ENCODE measurements around the gene PLEKHG4. TPM values are rescaled to one million over a fixed set of nuclear protein-coding genes. Genes with fewer than 3 reads are reported as not detected.
A peak's percentile ranks its signal among the peaks of the same experiment; 100 is the strongest.

PLEKHG4 gene
- total RNA-seq, 1 experiment from 2014 or later = 5.5 TPM

DNA sequence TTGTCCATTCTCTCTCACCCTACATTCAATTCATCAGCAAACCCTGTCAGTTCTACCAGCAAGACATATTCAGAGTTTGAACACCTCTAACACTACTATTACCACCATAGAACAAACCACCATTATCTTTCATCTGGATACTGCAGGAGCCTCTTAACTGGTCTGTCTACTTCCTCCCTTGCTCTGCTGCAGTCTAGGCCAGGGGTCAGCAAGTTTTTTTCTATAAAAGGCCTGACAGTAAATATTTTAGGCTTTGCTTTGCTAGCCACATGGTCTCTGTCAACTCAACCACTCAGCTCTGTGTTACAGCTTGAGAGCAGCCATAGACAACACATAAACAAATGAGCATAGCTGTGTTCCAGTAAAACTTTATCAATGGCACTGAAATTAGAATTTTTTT lies 33.4 kb downstream of the PLEKHG4 start:
- CTCF ChIA-PET = interaction anchor here (0.5 to 0.6 kb wide), 2 partner anchors 69 to 177 kb away, joined by 3 read pairs; no protein-coding TSS in a partner anchor
- H3K4me1 Mint-ChIP-seq (ENCODE audit: low read depth, unreplicated experiment) = peaks cover 13% of the 10 kb centered on the region
- TF ChIP-seq CTCF (IDR thresholded peaks at IDR 0.05; ENCODE audit: unreplicated experiment) = no peak
- H3K27me3 Mint-ChIP-seq (ENCODE audit: unreplicated experiment) = no peaks in the 10 kb centered on the region
- no peak overlapping the region for H3K4me3 Mint-ChIP-seq (ENCODE audit: low read depth, unreplicated experiment)
- no peak for DNase-seq
- H3K36me3 Mint-ChIP-seq (ENCODE audit: insufficient read depth, unreplicated experiment) = no peaks in the 10 kb centered on the region
- no peaks in the 10 kb centered on the region for H3K9me3 Mint-ChIP-seq (ENCODE audit: low read depth, unreplicated experiment)
- intact Hi-C loops (cut with micrococcal nuclease; ENCODE audit: unreplicated experiment) = no loop called here
- BruUV-seq (replicated peaks) = no TSS peak
- no peak overlapping the region for H3K27ac Mint-ChIP-seq (ENCODE audit: unreplicated experiment)

DNA sequence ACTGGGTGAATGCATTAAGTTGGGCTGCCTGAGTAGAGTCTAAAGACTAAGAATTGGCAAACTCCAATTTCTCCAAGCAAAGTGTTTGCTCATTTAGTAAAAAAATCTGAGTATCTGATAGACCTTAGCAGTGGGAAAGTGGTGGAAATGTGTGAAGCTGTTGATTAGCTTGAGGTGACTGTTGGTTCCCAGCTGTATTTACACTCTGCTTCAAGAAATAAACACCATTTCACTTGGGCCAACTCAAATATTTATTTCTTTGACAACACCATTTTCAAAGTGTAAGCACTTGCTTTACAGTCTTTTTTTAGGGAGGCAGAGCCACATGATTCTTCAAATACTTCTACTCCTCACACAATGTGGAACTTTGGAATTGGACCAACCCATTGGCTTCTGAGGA lies 38.5 kb downstream of the PLEKHG4 start:
- no peaks in the 10 kb centered on the region for H3K36me3 Mint-ChIP-seq (ENCODE audit: insufficient read depth, unreplicated experiment)
- H3K9me3 Mint-ChIP-seq (ENCODE audit: low read depth, unreplicated experiment) = no peaks in the 10 kb centered on the region
- CTCF ChIA-PET = no interaction called here
- H3K4me3 Mint-ChIP-seq (ENCODE audit: low read depth, unreplicated experiment) = no peak overlapping the region
- peaks cover 2% of the 10 kb centered on the region for H3K4me1 Mint-ChIP-seq (ENCODE audit: low read depth, unreplicated experiment)
- no peak for TF ChIP-seq CTCF (IDR thresholded peaks at IDR 0.05; ENCODE audit: unreplicated experiment)
- no peaks in the 10 kb centered on the region for H3K27me3 Mint-ChIP-seq (ENCODE audit: unreplicated experiment)
- no TSS peak for BruUV-seq (replicated peaks)
- DNase-seq = no peak
- no peak overlapping the region for H3K27ac Mint-ChIP-seq (ENCODE audit: unreplicated experiment)
- intact Hi-C loops (cut with micrococcal nuclease; ENCODE audit: unreplicated experiment) = no loop called here

DNA sequence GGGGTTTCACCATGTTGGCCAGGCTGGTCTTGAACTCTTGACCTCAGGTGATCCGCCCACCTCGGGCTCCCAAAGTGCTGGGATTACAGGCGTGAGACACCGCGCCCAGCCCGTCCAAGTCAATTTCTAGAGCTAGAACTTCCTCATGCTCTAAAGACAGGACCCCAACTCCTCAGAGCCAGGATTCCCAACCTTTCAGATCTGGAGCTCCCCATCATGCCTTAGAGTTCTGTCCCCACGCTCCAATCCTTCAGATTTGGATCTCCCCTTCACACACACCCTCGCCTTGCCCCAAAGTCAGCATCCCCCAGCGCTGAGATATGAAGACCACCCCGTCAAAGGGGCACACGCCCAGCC lies 46.8 kb downstream of the PLEKHG4 start:
- Mint-ChIP-seq H3K27me3 (ENCODE audit: unreplicated experiment) (no peaks in the 10 kb centered on the region), H3K36me3 (ENCODE audit: insufficient read depth, unreplicated experiment) (peaks cover 25% of the 10 kb centered on the region), H3K9me3 (ENCODE audit: low read depth, unreplicated experiment) (peaks cover 2% of the 10 kb centered on the region), H3K4me1 (ENCODE audit: low read depth, unreplicated experiment) (peaks cover 38% of the 10 kb centered on the region), H3K27ac (ENCODE audit: unreplicated experiment) (peak overlapping the region; percentile 4), H3K4me3 (ENCODE audit: low read depth, unreplicated experiment) (peak overlapping the region; percentile 79)
- CTCF ChIA-PET = interaction anchor here (0.6 to 2.1 kb wide), 8 partner anchors 11 to 126 kb away, joined by 3 to 28 read pairs (median 6); partner anchors contain the start of gene TPPP3
- no TSS peak for BruUV-seq (replicated peaks)
- TF ChIP-seq CTCF (IDR thresholded peaks at IDR 0.05; ENCODE audit: unreplicated experiment) = no peak
- no peak for DNase-seq
- intact Hi-C loops (cut with micrococcal nuclease; ENCODE audit: unreplicated experiment) = loop anchor here (2.0 to 5.0 kb wide), 2 partner anchors 36 to 69 kb away; no protein-coding TSS in a partner anchor

GRCh38 chr16:67326472-67327309 lies 47.4 kb downstream of the PLEKHG4 start, which contains the start of the genes KCTD19 and LRRC36:
Gene KCTD19 (minus strand): TSS chr16:67326741. CDS start chr16:67326707, 34 bp downstream.
Gene LRRC36 (plus strand): TSS chr16:67326815. CDS start chr16:67326863, 48 bp downstream.
- CTCF ChIA-PET = interaction anchor here (0.6 to 2.1 kb wide), 17 partner anchors 10 to 641 kb away, joined by 3 to 28 read pairs (median 6); partner anchors contain the start of gene TPPP3
- peak within 1 kb of the TSS; percentile 4 for H3K27ac Mint-ChIP-seq (ENCODE audit: unreplicated experiment)
- peak; percentile 97 for DNase-seq
- peak within 1 kb of the TSS; percentile 79 for H3K4me3 Mint-ChIP-seq (ENCODE audit: low read depth, unreplicated experiment)
- peaks cover 40% of the 10 kb centered on the region for H3K4me1 Mint-ChIP-seq (ENCODE audit: low read depth, unreplicated experiment)
- TF ChIP-seq CTCF (IDR thresholded peaks at IDR 0.05; ENCODE audit: unreplicated experiment) = peak; percentile 67
- H3K36me3 Mint-ChIP-seq (ENCODE audit: insufficient read depth, unreplicated experiment) = peaks cover 25% of the 10 kb centered on the region
- intact Hi-C loops (cut with micrococcal nuclease; ENCODE audit: unreplicated experiment) = loop anchor here (2.0 to 5.0 kb wide), 2 partner anchors 36 to 68 kb away; no protein-coding TSS in a partner anchor
- H3K27me3 Mint-ChIP-seq (ENCODE audit: unreplicated experiment) = no peaks in the 10 kb centered on the region
- H3K9me3 Mint-ChIP-seq (ENCODE audit: low read depth, unreplicated experiment) = peaks cover 2% of the 10 kb centered on the region
- BruUV-seq (replicated peaks) = no TSS peak

Measured in Calu3 (cell line).